ENCODE measurements around the gene HDLBP.

The HDLBP gene

GRCh38 chr2:241285596-241285995 is 29.9 kb downstream of the HDLBP start:
- H3K23ac ChIP-seq (ENCODE audit: low read length): no peak overlapping the region
- H4K12ac ChIP-seq (ENCODE audit: low read depth, low read length): no peak overlapping the region
- H2AFZ ChIP-seq (ENCODE audit: insufficient read depth, low read length, poor library complexity): no peak overlapping the region
- H3K79me1 ChIP-seq (ENCODE audit: low read length): no peaks in the 10 kb centered on the region
- no peaks in the 10 kb centered on the region for H3K4me1 ChIP-seq (ENCODE audit: control insufficient read depth in 1 of 2, insufficient read depth in 2 of 2, low read length in 2 of 2)
- no peak overlapping the region for H3K14ac ChIP-seq (ENCODE audit: low read length)
- no peak overlapping the region for H4K91ac ChIP-seq (ENCODE audit: low read depth, low read length)
- H2BK12ac ChIP-seq (ENCODE audit: low read length): no peak overlapping the region
- H2BK120ac ChIP-seq (ENCODE audit: insufficient read depth, low read length, poor library complexity): no peak overlapping the region
- no peak overlapping the region for H3K4me3 ChIP-seq (ENCODE audit: low read depth, low read length)
- no peak overlapping the region for H2AK5ac ChIP-seq (ENCODE audit: low read length)
- WGBS (ENCODE audit: extremely low coverage, insufficient coverage, insufficient read length): no CpG with 5 or more reads among the region's 1 CpG
- H4K8ac ChIP-seq (ENCODE audit: low read depth, low read length): no peak overlapping the region
- no peak overlapping the region for H3K9ac ChIP-seq (ENCODE audit: low read length)
- H3K4me2 ChIP-seq (ENCODE audit: low read length): no peak overlapping the region
- DNase-seq: peak in 1 of 2 donors; percentile 24
- no peak overlapping the region for H3K4ac ChIP-seq (ENCODE audit: low read depth, low read length)
- no peaks in the 10 kb centered on the region for H3K9me3 ChIP-seq (ENCODE audit: insufficient read depth, low read depth, low read length)
- H3K79me2 ChIP-seq (ENCODE audit: control insufficient read depth, insufficient read depth, low read length, poor library complexity): peaks cover 2% of the 10 kb centered on the region
- H3K27ac ChIP-seq (ENCODE audit: low read depth, low read length): no peak overlapping the region
- H3K18ac ChIP-seq (ENCODE audit: low read length): no peak overlapping the region
- H3K27me3 ChIP-seq (ENCODE audit: insufficient read depth, low read length): no peaks in the 10 kb centered on the region
- no peak overlapping the region for H2BK5ac ChIP-seq (ENCODE audit: low read depth, low read length, poor library complexity)
- H3K36me3 ChIP-seq (ENCODE audit: control insufficient read depth in 1 of 2, insufficient read depth in 2 of 2, low read length in 2 of 2): peaks cover 4 to 7% of the 10 kb centered on the region in 2 experiments

- Histone ChIP-seq H3K23ac (ENCODE audit: low read length) (no peak overlapping the region), H2BK12ac (ENCODE audit: low read length) (no peak overlapping the region), H2BK5ac (ENCODE audit: low read depth, low read length, poor library complexity) (no peak overlapping the region), H3K4ac (ENCODE audit: low read depth, low read length) (peak overlapping the region; percentile 22), H3K4me3 (ENCODE audit: low read depth, low read length) (no peak overlapping the region), H2AFZ (ENCODE audit: insufficient read depth, low read length, poor library complexity) (no peak overlapping the region), H3K9ac (ENCODE audit: low read length) (no peak overlapping the region), H4K91ac (ENCODE audit: low read depth, low read length) (no peak overlapping the region), H3K4me2 (ENCODE audit: low read length) (no peak overlapping the region), H3K14ac (ENCODE audit: low read length) (no peak overlapping the region), H3K9me3 (ENCODE audit: insufficient read depth, low read depth, low read length) (no peaks in the 10 kb centered on the region), H3K27ac (ENCODE audit: low read depth, low read length) (no peak overlapping the region), H3K36me3 (ENCODE audit: control insufficient read depth in 1 of 2, insufficient read depth in 2 of 2, low read length in 2 of 2) (peaks cover 4 to 7% of the 10 kb centered on the region in 2 experiments), H3K4me1 (ENCODE audit: control insufficient read depth in 1 of 2, insufficient read depth in 2 of 2, low read length in 2 of 2) (peaks cover 3 to 7% of the 10 kb centered on the region in 2 experiments), H3K79me1 (ENCODE audit: low read length) (no peaks in the 10 kb centered on the region), H2AK5ac (ENCODE audit: low read length) (no peak overlapping the region), H4K8ac (ENCODE audit: low read depth, low read length) (no peak overlapping the region), H3K27me3 (ENCODE audit: insufficient read depth, low read length) (no peaks in the 10 kb centered on the region), H4K12ac (ENCODE audit: low read depth, low read length) (no peak overlapping the region), H3K18ac (ENCODE audit: low read length) (no peak overlapping the region), H3K79me2 (ENCODE audit: control insufficient read depth, insufficient read depth, low read length, poor library complexity) (peaks cover 2% of the 10 kb centered on the region), H2BK120ac (ENCODE audit: insufficient read depth, low read length, poor library complexity) (no peak overlapping the region)
- no CpG with 5 or more reads among the region's 5 CpGs for WGBS (ENCODE audit: extremely low coverage, insufficient coverage, insufficient read length)
- no peak for DNase-seq
Observed at GRCh38 chr2:241282555-241282954, 32.9 kb downstream of the HDLBP start.

- WGBS (ENCODE audit: extremely low coverage, insufficient coverage, insufficient read length): no CpG with 5 or more reads among the region's 4 CpGs
- Histone ChIP-seq H2AFZ (ENCODE audit: insufficient read depth, low read length, poor library complexity) (no peak overlapping the region), H3K4me1 (ENCODE audit: control insufficient read depth in 1 of 2, insufficient read depth in 2 of 2, low read length in 2 of 2) (peaks cover 3 to 7% of the 10 kb centered on the region in 2 experiments)
Observed at GRCh38 chr2:241280291-241280690, 35.2 kb downstream of the HDLBP start.

GRCh38 chr2:241279828-241280227 is 35.6 kb downstream of the HDLBP start:
- no peak overlapping the region for H2AK5ac ChIP-seq (ENCODE audit: low read length)
- H3K9me3 ChIP-seq (ENCODE audit: insufficient read depth, low read depth, low read length): no peaks in the 10 kb centered on the region
- H2AFZ ChIP-seq (ENCODE audit: insufficient read depth, low read length, poor library complexity): no peak overlapping the region
- H3K79me2 ChIP-seq (ENCODE audit: control insufficient read depth, insufficient read depth, low read length, poor library complexity): peaks cover 2% of the 10 kb centered on the region
- no peaks in the 10 kb centered on the region for H3K27me3 ChIP-seq (ENCODE audit: insufficient read depth, low read length)
- H3K79me1 ChIP-seq (ENCODE audit: low read length): no peaks in the 10 kb centered on the region
- no peak overlapping the region for H4K12ac ChIP-seq (ENCODE audit: low read depth, low read length)
- no peak overlapping the region for H3K18ac ChIP-seq (ENCODE audit: low read length)
- H2BK12ac ChIP-seq (ENCODE audit: low read length): no peak overlapping the region
- H3K4me1 ChIP-seq (ENCODE audit: control insufficient read depth in 1 of 2, insufficient read depth in 2 of 2, low read length in 2 of 2): peaks cover 3 to 7% of the 10 kb centered on the region in 2 experiments
- no peak overlapping the region for H3K4me2 ChIP-seq (ENCODE audit: low read length)
- WGBS (ENCODE audit: extremely low coverage, insufficient coverage, insufficient read length): no CpG with 5 or more reads among the region's 3 CpGs
- H3K23ac ChIP-seq (ENCODE audit: low read length): no peak overlapping the region
- H2BK120ac ChIP-seq (ENCODE audit: insufficient read depth, low read length, poor library complexity): no peak overlapping the region
- H2BK5ac ChIP-seq (ENCODE audit: low read depth, low read length, poor library complexity): no peak overlapping the region
- peak overlapping the region; percentile 2 for H3K14ac ChIP-seq (ENCODE audit: low read length)
- H3K36me3 ChIP-seq (ENCODE audit: control insufficient read depth in 1 of 2, insufficient read depth in 2 of 2, low read length in 2 of 2): peaks cover 0 to 4% of the 10 kb centered on the region in 2 experiments
- H4K91ac ChIP-seq (ENCODE audit: low read depth, low read length): no peak overlapping the region
- peak overlapping the region; percentile 34 for H3K4ac ChIP-seq (ENCODE audit: low read depth, low read length)
- DNase-seq: no peak
- H3K9ac ChIP-seq (ENCODE audit: low read length): no peak overlapping the region
- no peak overlapping the region for H3K4me3 ChIP-seq (ENCODE audit: low read depth, low read length)
- no peak overlapping the region for H4K8ac ChIP-seq (ENCODE audit: low read depth, low read length)
- H3K27ac ChIP-seq (ENCODE audit: low read depth, low read length): no peak overlapping the region

More at GRCh38 chr2:241280291-241280690, 35.2 kb downstream of the HDLBP start:
- Histone ChIP-seq H4K91ac (ENCODE audit: low read depth, low read length) (no peak overlapping the region), H3K36me3 (ENCODE audit: control insufficient read depth in 1 of 2, insufficient read depth in 2 of 2, low read length in 2 of 2) (peaks cover 4% of the 10 kb centered on the region in 2 experiments), H4K8ac (ENCODE audit: low read depth, low read length) (no peak overlapping the region), H3K9ac (ENCODE audit: low read length) (no peak overlapping the region), H3K14ac (ENCODE audit: low read length) (no peak overlapping the region), H2BK5ac (ENCODE audit: low read depth, low read length, poor library complexity) (no peak overlapping the region), H3K4me3 (ENCODE audit: low read depth, low read length) (no peak overlapping the region), H3K9me3 (ENCODE audit: insufficient read depth, low read depth, low read length) (no peaks in the 10 kb centered on the region), H2BK12ac (ENCODE audit: low read length) (no peak overlapping the region), H2BK120ac (ENCODE audit: insufficient read depth, low read length, poor library complexity) (no peak overlapping the region), H3K18ac (ENCODE audit: low read length) (no peak overlapping the region), H3K4ac (ENCODE audit: low read depth, low read length) (no peak overlapping the region), H3K79me2 (ENCODE audit: control insufficient read depth, insufficient read depth, low read length, poor library complexity) (peaks cover 2% of the 10 kb centered on the region), H3K79me1 (ENCODE audit: low read length) (no peaks in the 10 kb centered on the region), H2AK5ac (ENCODE audit: low read length) (no peak overlapping the region), H3K27me3 (ENCODE audit: insufficient read depth, low read length) (no peaks in the 10 kb centered on the region), H3K27ac (ENCODE audit: low read depth, low read length) (no peak overlapping the region), H3K4me2 (ENCODE audit: low read length) (no peak overlapping the region), H3K23ac (ENCODE audit: low read length) (no peak overlapping the region), H4K12ac (ENCODE audit: low read depth, low read length) (no peak overlapping the region)
- DNase-seq: no peak
